ENCODE data around the gene MUCL3.
"Not testable (repeated sequence)": the region's sequence is repeated elsewhere in the genome, so short reads cannot be mapped to it uniquely, and the experiment has no call there.

MUCL3 gene

DNA sequence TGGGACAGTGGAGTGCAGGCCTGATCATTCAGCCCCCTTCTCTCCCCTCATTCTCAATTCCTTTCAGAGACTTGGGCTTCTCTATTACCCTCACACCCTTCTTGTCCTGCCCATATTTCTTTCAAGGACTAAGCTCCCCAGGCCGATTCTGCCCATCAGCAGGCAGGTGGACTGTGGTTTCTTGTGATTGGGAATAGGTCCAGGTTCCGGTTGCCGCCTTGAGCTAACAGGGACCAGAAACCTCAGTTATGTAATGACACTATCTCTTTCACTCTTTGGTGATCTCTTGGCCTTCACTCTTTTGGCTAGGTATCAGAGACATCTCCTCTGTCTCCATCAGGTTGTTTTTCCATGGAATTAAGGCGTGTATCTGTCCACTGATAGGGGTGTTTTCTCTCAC lies 6.5 kb downstream of the MUCL3 start:
- no peak for DNase-seq

DNA sequence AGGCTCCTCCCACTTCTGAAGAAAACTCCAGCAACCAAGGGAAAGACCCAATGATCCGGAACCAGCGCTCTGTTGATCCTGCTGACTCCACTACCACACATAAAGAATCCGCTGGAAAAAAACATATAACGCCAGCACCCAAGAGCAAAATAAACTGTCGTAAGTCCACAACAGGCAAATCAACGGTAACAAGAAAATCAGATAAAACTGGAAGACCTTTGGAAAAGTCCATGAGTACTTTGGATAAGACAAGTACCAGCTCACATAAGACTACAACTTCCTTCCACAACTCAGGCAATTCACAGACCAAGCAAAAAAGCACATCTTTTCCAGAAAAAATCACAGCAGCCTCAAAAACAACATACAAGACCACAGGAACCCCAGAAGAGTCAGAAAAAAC lies 8.0 kb downstream of the MUCL3 start:
- no peak for DNase-seq

- DNase-seq, result no peak
These were observed 11.2 kb downstream of the MUCL3 start for GRCh38 chr6:30951907-30952469.

DNA sequence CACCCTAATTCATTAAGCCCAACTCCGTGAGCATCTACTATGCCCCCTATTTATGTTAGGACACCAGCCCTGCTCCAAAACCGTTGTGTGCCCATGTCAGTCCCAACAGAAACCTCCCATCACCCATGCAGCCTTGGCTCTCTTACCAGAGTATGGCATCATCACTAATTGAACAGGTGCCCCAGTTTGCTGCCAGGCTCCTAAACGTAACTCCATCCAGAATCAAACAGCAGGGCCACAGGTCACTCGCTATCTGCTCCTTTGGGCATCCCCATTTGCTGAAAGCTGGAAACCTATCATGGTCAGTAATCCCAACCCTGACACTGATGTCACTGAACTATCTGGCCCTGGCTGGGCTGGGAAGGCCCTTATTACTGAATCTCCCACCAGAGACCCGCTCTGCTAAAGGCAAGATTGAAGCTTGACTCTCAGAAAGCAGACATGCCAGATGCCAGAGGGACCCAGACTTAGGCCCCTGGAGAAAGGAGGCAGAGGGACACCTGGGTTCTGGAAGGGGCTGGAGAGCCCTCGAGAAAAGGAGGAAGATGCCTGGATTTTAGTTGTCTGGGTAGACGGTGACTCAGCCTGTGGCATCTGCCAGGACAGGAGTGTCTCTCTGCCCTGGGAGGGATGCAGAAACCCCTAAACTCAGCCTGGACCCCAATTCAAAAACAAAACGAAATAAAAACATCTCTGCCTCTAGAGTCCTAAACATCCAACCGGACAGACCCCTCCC lies 14.0 kb downstream of the MUCL3 start:
- no peak for DNase-seq

DNA sequence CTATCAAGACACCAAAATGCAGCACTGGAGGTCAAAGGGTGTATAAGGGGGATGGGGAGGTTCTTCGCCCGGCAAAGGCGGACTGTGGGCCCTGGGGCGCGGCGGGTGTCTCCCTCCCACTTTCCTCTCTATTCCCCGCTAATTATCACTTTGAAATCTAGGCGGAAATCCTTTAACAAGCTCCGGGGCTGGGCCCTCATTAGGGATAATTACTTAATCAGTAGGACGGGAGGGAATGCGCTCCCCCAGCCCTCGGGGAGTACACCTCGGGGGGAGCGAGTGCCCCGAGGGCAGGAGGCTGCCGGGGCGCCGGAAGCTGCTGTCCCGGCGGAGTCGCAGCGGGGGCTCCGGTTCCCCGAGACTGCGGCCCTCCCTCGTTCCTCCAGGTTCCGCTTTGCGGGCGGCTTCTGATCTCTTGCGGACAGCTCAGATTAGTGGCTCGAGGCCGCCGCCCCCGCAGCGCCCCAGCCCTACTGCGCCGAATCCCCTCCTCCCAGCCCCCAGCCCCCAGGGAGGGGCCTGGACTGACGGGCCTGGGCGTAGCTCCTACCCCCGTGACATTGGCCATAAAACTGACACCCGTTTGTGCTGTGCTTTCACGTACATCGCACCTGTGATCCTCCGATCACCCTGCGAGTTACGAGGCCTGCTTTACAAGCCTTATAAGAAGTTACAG lies 14.7 kb downstream of the MUCL3 start:
- peak; percentile 55 for DNase-seq

DNA sequence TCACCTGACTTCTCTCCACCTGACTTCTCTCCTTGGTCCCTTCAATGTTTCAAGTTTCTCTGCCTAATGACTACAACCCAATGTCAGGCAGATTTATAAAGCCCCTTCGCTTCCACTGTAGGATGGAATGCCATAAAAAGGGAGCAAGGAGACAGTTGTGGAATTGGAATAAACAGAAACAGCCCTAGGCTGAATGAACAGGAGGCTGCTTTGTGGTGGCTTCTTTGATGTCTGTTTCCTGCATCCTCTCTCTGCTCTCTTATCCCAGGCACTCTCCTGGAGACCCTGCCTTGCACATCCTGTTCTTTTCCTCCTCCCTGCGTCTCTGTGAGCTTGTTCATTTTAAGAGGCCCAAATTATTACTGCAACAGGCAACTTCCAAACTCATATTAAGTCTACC lies 16.9 kb downstream of the MUCL3 start:
- no peak for DNase-seq

- no peak for DNase-seq
These were observed 20.3 kb downstream of the MUCL3 start for GRCh38 chr6:30960907-30961673.

GRCh38 chr6:30962716-30963115 lies 21.9 kb downstream of the MUCL3 start:
- no peak for DNase-seq

GRCh38 chr6:30963641-30964040 lies 22.9 kb downstream of the MUCL3 start:
- DNase-seq, result no peak

DNA sequence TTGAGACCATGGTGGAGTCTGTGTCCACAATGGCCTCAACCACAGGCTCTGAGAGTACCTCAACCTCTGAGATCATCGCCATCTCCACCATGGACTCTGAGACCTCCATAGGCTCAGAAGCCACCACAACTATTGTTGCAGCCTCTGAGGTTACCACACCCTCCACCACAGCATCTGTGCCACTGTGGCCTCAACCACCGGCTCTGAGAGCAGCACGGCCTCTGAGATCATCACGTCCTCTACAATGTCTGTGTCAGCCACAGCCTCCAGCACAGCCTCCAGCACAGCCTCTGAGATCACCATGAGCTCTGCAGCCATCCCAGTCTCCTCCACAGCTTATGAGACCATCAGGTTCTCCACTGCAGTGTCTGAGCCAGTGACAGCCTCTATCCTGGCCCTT lies 23.3 kb downstream of the MUCL3 start:
- DNase-seq, result peak; percentile 36

DNA sequence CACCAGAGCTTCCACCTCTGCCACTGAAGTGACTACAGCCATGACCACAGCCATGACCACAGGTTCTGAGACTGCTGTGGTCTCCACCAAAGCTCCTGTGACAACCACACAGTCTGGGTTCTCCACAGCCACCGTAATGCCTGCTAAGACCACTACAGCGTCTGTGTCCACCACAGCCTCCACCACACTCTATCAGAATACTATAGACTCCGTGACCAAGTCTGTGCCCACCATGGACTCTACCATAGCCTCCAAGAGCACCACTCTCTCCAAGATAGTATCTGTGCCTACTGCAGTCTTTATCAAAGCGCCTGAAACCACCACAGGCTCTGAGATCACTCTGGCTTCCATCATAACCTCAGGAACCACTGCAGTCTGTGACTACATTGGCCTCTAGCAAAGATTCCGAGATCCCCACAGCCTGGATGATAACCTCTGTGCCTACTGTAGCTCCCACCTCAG lies 24.4 kb downstream of the MUCL3 start:
- peak; percentile 17 for DNase-seq

- no peak for DNase-seq
These were observed 25.4 kb downstream of the MUCL3 start for GRCh38 chr6:30966154-30966553.

GRCh38 chr6:30969171-30969570 lies 28.4 kb downstream of the MUCL3 start:
- not testable (repeated sequence) for DNase-seq

- no peak for DNase-seq
These were observed 30.2 kb downstream of the MUCL3 start for GRCh38 chr6:30970946-30971345.

DNA sequence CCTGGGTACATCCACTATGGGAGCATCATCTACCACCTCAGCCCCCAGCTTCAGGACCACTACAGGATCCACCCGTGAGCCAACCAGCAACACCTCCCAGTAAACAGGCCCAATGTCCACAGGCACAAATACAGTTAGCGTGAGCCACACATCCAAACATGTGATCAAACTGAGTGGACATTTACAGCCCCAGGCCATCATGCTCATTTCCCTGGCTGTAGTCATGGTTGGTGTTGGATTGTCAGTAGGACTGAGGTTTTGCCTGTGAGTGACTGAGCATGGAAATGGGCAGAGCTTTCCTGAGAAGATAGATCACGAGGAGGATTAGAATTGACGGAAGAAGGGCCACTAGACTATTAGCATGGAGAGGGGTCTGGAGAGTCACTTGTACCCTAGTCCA lies 32.0 kb downstream of the MUCL3 start:
- DNase-seq, result no peak

DNA sequence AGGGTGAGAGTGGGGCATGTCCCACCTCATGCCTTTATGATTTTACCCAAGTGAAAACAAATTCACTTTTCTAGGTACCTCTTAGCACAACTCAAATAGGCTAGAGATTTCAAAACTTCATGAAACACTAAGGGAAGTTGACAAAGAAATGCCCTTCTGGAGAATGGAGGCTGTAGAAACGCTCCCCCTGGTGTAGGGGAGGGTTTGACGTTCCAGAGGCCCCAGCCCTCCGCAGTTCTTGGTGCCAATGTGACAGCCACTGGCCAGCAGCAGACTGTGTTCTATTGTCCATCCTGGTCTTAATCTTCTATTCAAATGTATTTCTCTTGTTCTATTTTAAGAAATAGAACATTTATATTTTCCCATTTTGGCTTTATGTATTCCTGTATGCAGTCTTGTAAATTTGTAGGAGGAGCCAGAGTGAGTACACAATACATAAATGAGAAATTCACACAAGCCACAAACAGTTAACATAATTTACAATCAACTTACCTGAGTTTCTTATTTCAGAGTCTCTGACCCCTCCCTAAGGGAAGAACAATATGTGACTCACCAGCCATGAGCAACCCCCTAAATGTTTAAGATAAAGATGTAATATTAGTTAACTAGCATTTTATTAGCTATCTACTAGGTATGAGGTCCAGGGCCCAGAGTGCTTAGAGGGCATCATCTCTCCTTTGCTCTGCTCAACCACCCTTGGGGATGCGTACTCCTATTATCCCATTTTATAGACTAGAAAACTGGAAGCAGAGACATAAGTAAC lies 33.9 kb downstream of the MUCL3 start:
- DNase-seq, result no peak

GRCh38 chr6:30979141-30979540 lies 38.4 kb downstream of the MUCL3 start:
- DNase-seq, result no peak

GRCh38 chr6:30979690-30980089 lies 38.9 kb downstream of the MUCL3 start:
- DNase-seq, result no peak

DNA sequence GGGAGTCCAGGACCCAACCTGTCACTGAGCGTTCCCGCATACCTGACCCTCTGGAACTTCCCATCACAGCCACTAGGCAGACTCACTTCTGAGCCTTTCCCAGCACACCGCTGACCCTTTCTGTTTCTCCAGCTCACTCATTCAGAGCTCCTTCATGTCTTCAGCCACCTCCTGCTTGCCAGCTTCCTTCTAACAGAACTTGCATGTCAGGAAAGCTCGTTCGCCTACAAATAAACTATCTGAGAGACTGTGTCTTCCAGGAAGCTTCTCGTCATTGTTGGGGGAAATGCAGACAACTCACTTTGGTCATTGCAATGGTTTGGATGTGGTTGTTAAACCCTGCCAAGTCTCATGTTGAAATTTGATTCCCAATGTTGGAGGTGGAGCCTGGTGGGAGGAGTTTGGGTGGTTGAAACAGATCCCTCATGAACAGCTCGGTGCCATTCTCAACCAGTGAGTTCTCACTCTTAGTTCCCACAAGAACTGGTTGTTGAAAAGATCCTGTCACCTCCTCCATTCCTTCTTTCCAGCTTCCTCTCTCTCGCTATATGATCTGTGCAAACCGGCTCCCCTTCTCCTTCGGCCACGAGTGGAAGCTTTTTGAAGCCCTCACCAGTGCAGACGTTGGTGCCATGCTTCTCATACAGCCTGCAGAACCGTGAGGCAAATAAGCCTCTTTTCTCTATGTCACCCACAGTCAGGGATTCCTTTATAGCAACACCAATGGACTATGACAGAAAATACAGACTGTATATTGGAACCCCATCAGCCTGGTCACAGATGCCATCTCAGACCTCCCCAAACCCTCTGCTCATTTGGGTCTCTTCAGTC lies 41.4 kb downstream of the MUCL3 start:
- DNase-seq, result no peak

GRCh38 chr6:30983439-30983838 lies 42.7 kb downstream of the MUCL3 start, which contains the start of gene MUC21:
MUC21 (plus strand) TSS chr6:30983718; CDS start chr6:30983959, 241 bp downstream.
- no peak for DNase-seq

GRCh38 chr6:30985490-30985889 lies 44.7 kb downstream of the MUCL3 start:
- DNase-seq, result no peak

DNA sequence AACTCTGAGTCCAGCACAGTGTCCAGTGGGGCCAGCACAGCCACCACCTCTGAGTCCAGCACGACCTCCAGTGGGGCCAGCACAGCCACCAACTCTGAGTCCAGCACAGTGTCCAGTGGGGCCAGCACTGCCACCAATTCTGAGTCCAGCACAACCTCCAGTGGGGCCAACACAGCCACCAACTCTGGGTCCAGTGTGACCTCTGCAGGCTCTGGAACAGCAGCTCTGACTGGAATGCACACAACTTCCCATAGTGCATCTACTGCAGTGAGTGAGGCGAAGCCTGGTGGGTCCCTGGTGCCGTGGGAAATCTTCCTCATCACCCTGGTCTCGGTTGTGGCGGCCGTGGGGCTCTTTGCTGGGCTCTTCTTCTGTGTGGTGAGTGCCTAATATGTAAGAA lies 46.5 kb downstream of the MUCL3 start:
- no peak for DNase-seq

Data from activated CD4-positive, alpha-beta T cell treated with anti-CD3 and anti-CD28 coated beads, Interleukin-2, Interleukin-6, amounts not matched to agents 100 ng/mL and 50 ng/mL, durations not matched to agents 16 hours and 8 hours (primary cell).